ENCODE measurements around the gene GATA3.

GATA3 gene

DNA sequence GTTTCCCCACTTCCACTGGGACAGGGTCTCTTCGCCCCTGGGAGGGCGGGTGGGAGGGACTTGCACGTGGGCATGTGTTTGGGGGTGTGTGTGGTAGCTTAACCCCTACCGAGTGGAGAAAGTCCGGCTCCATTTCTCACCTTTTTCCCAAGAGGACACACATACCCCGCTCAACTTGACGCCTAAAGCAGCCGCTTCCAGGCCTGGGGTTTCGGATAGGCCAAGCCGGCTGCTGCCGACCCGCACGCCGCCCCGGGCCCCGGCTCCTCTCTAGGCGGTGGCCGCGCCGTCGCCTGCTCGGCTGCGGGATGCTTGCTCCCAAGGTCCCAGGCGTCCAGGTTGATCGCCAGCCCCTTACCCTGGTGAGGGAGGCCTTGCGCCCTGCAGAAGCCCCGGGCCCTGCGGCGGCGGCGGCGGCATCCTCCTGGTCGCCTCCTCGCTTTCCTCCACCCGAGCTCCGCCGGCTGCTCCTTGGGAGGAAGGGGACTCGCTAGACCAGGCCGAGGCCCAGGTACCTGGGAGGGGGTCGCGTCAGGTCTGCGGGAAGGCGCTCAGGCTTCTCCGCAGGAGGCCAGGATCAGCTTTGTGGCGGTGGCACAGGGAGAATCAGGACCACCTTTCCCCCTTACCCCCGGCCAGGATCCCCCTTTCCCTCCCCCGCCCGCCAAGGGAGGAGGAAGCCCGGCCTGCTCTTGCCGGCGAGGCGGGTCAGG lies 3.2 kb upstream of the GATA3 start:
- no peak for DNase-seq (ENCODE audit: low spot score)

DNA sequence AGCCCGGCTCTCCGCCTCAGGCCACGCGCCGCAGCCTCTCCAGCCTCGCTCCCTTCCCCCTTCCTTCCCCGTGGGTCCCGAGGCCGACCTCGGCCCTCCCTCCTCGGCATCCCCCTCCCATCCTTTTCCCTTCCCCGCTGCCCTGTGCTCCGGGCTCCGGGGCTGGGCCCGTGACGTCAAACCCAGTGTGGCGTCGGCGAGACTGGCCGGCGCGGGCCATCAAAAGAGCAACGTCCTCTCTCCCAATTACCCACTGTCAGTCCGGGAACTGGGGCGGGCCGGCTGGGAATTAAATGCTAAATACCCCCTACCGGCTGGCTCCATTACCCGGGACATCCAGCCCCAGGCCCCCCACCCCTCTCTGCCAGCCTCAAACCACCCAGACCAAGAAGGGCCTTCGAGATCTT lies 2.6 kb upstream of the GATA3 start:
- DNase-seq (ENCODE audit: low spot score) = no peak

DNA sequence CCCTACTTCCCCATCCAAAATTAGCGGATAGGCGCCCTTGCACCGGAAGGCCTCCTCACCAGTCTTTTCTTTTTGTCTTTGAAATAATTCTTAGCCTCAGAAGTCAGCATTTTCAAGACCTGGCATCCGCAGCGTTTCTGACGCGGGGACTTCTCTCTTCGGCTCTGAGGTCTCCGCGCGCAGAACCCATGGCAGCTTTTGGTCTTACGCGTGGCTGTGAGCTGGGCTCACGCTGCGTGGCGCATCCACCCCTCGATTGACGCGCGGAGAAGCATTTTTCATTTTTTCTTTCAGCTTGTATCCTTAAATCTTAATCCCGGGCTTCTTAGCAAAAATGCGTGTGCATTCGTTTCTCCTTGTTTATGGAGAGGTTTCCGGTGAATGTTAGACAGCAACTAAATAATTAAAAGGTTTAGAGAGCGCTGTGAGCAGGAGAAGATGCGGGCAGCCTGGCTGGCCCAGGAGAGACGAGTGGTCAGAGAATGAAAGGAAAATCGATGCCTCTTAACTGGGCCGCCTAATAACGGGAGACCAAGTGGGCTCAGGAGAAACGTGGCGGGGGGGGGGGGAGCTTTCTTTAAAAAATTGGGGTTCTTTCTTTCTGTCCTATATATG lies 2.0 kb upstream of the GATA3 start:
- DNase-seq (ENCODE audit: low spot score) = no peak

DNA sequence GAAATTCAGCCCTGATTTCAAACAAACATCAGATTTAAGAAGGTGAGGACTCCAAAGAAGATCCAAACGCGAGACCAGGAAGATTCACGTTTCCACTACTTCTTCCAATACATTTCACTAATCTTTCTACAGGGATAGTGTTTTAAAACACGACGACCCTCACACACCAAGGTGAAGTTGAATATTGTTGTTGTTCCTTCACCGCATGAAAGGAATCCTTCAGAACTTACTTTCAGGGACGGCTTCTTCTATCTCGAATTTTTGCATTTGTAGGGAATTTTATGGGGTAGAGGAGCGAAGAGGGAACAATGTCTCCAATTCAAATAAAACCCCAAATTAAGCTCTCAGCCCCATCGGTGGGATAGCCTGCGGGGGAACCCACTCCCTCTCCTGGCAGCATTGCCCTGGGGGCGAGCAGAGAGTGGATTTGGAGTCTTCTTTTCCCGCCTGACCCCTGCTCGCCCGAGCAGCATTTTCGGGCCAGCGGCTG lies 1.5 kb upstream of the GATA3 start:
- DNase-seq (ENCODE audit: low spot score) = no peak

DNA sequence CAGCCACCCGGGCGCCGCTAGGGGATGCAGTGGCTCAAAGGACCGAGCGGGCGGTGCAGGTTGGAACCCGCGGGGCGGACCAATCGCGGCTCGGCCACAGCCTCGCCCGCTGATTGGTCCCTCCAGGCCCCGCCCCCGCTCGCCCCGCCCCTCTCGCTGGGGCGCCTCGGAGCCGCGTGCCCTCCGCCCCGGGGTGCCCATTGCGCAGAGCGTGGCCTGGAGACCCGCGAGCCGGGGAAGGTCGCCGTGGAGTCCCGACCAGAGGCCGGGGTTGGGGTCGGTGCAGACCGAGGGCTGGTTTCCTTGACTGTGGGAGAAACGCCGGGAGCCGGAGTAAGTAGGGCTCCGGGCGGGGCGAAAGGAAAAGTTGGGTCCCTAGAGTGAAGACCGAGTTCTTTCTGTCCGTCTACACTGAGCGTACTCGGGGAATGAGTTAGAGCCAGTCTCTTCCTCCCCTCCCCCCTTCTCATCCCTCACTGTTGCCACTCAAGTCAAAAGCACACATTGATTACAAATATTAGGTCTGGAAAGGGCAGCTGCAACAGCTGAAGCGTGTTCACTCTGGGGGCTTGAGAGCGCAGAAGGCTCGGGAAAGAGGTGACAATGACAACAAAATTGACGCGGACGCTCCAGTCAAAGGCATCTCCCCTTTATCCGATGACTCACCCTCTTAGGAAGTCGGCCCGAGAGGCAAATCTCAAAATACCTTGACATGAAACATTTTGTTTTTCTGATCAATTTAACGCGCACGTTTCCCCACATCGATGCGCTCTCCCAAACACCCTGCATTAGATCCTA lies 843 bp upstream of the GATA3 start:
- no peak for DNase-seq (ENCODE audit: low spot score)

DNA sequence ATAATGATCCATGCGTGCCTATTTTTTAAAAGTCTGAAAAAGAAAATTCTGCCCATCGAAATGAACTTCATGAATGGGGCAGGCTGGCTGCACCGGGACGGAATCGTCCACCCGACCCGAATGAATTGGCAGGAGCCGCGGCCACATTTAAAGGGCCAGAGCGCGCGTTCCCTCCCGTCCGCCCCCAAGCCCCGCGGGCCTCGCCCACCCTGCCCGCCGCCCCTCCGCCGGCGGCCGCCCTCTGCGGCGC lies 319 bp upstream of the GATA3 start:
- no peak for DNase-seq (ENCODE audit: low spot score)

DNA sequence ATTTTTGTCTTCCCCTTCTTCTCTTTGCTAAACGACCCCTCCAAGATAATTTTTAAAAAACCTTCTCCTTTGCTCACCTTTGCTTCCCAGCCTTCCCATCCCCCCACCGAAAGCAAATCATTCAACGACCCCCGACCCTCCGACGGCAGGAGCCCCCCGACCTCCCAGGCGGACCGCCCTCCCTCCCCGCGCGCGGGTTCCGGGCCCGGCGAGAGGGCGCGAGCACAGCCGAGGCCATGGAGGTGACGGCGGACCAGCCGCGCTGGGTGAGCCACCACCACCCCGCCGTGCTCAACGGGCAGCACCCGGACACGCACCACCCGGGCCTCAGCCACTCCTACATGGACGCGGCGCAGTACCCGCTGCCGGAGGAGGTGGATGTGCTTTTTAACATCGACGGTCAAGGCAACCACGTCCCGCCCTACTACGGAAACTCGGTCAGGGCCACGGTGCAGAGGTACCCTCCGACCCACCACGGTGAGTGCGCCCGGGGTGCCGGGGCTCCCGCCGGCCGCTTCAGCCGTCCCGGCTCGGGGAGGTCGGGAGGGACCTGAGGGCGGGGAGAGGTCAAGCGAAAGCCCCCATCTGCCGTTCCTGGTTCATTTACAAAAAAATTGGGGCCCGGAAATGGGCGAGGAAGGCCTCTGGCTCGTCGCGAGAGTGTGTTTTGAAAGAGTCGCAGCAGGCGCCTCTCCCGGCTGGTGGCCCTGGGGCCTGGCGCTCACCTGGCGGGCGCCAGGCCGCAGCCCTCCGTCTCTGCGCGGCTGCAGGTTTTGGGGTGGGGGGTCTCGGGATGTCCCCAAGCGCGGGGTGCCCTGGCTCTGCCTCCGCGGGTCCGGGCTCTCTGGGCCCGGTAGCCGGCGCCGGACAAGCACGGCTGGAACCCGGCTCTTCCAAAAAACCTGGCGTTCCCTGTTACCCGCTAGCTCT lies 1.2 kb downstream of the GATA3 start:
- no peak for DNase-seq (ENCODE audit: low spot score)

DNA sequence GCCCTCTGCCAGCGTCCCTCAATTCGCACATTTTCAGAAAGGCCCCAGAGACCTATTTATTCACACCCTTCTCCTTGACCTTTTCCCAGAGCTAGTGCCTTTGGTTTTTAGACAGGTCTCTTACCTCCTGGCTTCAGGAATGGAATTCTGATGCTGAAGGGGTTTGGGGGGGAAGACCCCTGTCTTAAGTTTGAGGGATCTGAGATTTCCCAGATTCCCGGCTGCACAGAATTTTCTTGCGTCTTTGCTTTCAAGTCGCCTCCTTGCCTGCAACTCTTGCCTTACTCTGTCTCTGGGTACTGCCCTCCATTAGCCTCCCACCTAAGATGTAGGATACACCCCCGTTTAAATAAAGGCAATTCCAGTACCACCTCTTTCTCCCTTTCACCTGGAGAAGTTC lies 1.9 kb downstream of the GATA3 start:
- no peak for DNase-seq (ENCODE audit: low spot score)

DNA sequence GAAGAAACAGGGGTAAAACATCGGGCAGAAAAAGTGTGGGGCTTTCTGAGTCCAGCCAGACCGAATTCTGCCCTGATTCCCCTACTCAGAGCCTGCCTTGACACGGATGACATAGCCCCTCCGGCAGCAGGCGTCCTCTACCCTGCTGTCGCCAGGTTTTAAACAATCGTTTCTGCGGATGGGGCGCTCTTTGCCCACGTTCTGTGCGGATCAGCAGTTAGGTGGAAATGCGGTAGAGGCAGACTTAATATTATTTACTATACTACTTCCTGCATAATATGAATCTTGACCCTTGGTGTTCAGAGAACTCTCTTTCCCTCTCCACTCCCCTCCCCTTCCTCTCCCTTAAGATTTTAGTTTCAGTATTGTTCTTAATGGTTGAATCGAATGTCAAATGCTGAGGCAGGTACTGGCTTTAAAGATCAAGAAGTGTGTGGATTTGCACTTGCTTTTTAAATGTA lies 2.4 kb downstream of the GATA3 start:
- DNase-seq (ENCODE audit: low spot score) = no peak

DNA sequence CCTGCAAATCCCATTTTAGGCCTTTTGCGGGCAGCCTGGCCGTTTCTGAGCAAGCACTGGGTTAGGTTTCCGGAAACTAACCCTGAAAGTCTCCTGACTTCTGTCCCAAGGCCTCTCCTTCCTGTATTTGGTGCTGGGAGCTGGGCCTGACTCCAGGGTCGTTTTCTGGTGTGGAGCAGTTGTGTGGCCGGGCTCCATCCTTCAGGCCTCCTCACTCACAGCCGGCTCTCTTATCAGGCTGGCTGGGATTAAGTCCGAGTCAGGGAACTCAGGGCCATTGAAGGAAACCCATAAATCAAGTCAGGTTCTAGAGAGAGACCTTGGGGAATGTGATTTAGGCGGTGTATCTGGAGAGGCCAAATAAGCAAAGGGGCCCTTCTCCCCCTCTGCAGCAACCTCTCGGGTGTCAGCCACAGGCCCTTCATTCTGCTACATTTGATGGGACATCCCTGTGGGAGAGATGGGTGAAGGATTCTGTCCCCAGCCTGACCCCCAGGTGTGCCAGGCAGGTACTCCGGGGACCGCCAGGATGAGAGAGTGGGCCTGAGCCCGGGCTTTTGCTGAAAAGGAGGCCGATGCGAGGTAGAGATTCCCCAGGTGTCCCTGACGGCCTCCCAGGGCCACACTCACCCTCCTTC lies 3.3 kb downstream of the GATA3 start:
- DNase-seq (ENCODE audit: low spot score) = no peak

DNA sequence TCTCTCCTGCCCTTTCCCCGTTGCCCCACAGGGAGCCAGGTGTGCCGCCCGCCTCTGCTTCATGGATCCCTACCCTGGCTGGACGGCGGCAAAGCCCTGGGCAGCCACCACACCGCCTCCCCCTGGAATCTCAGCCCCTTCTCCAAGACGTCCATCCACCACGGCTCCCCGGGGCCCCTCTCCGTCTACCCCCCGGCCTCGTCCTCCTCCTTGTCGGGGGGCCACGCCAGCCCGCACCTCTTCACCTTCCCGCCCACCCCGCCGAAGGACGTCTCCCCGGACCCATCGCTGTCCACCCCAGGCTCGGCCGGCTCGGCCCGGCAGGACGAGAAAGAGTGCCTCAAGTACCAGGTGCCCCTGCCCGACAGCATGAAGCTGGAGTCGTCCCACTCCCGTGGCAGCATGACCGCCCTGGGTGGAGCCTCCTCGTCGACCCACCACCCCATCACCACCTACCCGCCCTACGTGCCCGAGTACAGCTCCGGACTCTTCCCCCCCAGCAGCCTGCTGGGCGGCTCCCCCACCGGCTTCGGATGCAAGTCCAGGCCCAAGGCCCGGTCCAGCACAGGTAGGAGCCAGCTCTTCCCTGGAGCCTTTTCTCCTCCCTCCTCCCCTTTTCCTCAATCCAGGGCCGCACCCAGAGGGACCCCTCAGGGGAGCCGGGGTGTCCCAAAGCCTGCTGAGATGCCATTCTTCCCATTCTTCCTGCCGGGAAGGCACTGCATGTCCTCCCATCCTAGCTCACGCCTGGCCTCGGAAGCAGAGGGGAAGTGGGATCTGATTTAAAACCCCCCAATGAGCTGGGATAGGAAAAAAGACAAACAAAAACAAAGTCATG lies 4.0 kb downstream of the GATA3 start:
- DNase-seq (ENCODE audit: low spot score) = no peak

DNA sequence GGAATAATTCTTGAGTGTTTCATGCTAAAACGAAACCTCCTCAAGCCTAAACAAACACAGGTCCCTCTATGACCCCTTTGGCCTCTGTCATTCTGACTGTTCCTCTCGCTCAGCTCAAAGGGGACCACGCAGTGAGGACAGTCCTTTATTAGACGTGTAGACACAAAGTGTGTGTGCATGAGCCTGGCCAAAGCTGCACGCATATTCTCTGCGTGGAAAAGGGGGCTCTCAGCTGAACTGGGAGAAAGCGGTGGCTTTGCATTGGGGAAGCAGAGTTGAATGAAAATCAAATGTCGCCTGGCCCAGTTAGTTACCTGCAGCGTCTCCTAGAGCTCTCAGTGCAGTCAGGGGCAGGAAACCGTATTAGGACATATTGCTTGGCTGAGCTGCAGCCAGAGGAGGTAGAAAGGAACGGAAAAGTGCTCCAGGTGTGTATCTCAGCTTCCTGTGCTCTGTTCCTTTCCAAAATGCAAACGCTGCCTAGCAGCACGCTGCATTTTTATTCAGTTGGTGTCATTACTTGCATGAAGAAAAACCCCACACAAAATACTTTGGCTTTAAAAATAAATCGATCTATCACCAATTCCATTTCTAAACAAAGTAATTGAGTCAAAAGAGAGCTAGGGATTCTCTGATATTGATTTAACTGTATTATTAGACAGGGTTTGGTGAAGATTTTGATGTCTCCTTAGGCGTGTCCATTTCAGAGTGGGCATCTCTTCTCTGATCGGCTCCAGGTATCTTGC lies 4.9 kb downstream of the GATA3 start:
- DNase-seq (ENCODE audit: low spot score) = no peak

DNA sequence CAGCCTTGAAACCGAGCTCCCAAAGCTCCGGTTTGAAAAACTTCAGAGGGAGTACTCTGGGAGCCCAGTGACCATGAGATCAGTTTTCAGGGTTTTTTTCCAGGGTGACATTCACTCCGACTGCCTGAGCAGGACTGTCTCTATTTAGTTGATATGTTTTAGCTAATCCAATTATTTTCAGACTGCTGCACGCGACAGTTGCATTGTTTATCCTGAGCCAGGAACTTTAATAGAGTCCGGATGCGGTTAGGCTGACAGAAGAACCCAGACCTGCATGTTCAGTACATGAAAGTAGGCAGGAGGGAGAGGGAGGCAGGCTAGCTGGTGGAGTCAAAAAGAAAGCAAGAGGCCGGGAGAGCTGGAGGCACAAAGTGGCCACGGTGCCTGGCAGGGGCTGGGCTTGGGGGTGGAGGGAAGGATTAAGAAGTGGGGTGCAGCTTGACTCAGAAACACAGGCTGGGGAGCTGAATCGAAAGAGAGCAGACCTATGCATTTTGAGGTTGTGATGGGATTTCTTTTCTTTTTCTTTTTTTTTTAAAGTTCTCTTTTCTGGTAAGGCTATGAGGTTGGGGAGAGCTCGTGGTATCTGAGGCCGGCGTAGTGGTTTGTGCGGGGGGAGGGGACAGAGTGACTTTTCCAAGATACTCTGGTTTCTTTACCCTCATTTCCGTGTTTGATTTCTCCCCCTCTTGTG lies 5.7 kb downstream of the GATA3 start:
- DNase-seq (ENCODE audit: low spot score) = no peak

DNA sequence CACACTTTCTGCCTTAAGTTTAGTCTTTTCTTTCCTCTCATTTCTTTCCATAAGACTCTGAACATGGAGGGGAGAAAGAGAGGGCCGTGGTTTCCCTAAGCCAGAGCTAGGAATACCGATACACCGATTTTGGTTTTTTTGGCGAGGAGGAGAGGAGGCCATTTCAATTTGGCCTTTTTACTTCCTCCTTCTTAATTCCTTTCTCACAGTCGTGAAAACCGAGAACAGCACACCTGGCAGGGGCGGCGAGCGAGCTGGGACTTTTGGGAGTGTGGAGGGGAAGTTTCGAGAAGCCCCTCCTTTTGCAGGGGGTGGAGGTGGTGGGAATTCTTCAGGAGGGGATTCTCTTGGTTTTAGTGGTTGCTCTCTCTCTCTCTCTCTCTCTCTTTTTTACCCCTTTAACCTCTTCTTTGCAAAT lies 6.2 kb downstream of the GATA3 start:
- no peak for DNase-seq (ENCODE audit: low spot score)

DNA sequence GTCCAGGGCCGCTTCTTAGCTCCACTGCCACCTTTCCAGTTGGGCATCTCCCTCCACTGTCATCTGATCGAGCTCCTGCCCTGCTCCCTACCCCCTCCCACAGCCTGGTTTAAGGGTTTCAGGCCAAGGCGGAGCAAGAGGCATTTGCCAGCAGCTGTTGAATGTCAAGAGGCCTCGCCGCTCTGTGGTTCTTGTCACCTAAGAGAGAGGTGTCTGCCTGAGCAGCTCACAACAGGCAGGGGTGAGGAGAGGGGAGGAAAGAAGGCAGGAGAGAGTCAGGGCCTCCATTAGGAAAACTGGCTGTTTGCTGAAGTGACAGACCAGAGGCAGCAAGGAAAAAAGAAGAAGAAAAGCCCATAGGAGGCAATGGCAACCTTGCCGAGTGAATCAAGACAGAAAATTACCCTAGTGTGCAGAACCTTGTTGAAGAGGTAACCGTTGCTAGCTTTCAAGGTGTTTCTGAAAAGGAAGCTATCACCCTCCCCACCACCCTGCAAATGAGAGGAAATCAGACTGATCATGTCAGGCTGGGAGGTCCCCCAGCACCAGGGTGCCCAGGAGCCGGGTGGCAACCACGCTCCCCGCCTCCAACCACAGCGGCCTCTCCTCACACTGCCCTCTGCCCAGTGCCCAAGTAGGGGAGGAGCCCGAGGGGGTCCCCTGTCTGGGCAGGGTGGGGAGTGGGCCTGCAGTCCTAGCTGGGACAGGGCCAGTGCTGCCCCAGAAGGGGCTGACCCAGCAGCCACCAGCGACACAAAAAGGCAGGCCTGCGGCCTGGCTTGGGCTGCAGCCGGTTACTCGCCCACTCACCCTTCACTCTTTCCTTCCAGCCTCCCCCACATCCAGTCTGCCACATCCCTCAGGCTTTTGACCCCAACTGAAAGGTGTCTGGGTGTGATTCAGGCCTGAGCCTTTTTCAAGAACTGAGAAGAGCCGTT lies 7.1 kb downstream of the GATA3 start:
- no peak for DNase-seq (ENCODE audit: low spot score)

DNA sequence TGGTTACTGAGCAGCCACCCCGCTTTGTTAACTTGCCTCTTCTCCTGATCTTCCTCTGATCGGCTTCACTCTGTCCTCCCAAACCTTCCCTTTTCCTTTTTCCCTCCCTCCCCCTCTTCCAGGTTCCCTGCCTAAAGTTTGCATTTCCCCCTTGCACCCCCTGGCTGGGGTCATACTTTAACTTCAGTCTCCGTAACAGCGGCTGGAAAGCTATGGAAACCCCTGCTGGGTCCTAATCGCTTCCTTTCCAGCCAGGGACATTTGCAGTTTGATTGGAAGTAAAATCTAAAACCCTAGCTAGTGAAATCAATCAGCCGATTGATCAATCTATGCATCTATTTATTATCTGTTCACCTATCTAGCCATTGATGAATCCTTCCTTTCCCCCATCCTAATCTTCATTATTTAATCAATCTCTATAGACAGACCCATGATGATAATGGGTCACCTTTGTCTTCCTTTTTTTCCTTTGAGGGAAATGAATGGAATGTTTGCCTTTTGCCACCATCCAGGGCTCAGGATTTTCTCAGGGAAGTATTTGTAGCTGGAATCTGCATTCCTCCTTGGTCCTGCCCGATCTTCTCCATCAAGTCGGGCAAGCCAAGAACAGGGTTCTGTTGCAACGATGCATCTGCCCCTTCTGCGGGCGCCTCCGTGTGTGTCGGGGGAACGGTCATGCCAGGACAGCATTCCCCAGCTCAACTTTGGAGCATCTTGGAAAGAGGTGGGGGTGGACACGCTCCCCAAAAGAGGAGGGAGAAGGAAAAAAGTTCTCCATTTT lies 8.8 kb downstream of the GATA3 start:
- DNase-seq (ENCODE audit: low spot score) = no peak

DNA sequence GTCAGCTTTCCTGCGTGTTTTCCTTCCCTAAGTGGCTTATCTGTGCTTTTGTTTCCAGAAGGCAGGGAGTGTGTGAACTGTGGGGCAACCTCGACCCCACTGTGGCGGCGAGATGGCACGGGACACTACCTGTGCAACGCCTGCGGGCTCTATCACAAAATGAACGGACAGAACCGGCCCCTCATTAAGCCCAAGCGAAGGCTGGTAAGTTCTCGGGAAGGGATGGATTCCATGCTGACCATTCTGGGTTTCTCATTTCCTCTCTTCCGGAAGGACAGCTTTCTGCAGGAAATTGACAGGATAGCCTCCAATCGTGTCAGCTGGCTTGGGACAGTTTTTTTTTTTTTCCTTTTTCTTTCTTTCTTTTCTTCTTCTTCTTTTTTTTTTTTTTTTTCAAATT lies 9.4 kb downstream of the GATA3 start:
- DNase-seq (ENCODE audit: low spot score) = no peak

DNA sequence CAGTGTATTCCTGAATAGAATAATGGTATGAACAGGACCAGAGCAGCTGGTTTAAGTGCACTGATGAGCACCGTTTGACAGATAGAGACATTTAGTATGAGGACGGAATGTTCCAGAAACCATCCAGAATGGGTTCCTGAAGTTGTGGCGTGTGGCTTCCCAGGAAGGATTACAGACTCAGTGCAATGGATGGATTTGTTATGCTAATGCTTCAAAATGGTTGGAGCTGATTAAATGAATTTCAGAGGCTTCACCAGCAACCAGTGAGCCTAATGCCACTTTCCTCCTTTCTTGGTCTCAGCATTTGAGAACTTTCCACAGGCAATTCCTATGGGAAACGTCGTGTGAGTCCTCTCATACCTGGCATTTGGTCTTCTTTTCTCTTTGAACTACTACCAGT lies 9.9 kb downstream of the GATA3 start:
- DNase-seq (ENCODE audit: low spot score) = no peak

Measured in RKO (cell line).